H1 (cell line): ENCODE data around the gene ARMC5. TPM values are rescaled to one million over a fixed set of nuclear protein-coding genes. Genes with fewer than 3 reads are reported as not detected.

Experiments used
- BACH1 ChIP-seq: IDR thresholded peaks from 2 replicates; pipeline ENCODE4 v1.6.1; 2012; ENCODE audit warnings: low read length, improper control_type of control experiment
- BRCA1 ChIP-seq: IDR thresholded peaks from 2 replicates; pipeline ENCODE4 v1.6.1; 2012; ENCODE audit warnings: low read depth, low read length, improper control_type of control experiment
- CHD7 ChIP-seq: fragments of 300-600 bp; sonication (generic); IDR thresholded peaks from 2 replicates; pipeline ENCODE4 v1.7.1; 2012; ENCODE audit warnings: low read length, moderate library complexity, mild to moderate bottlenecking, inconsistent platforms; ENCODE audit not compliant: insufficient replicate concordance
- EGR1 ChIP-seq: IDR thresholded peaks from 2 replicates; pipeline ENCODE4 v1.6.1; 2011; ENCODE audit warnings: low read depth, low read length, borderline replicate concordance
- GABPA ChIP-seq: IDR thresholded peaks from 2 replicates; pipeline ENCODE4 v1.6.1; 2011; ENCODE audit warnings: mild to moderate bottlenecking, low read length, moderate library complexity, borderline replicate concordance; ENCODE audit not compliant: insufficient read depth
- GTF2F1 ChIP-seq: IDR thresholded peaks from 2 replicates; pipeline ENCODE4 v1.6.1; 2012; ENCODE audit warnings: low read depth, low read length, improper control_type of control experiment, borderline replicate concordance
- JUND ChIP-seq: IDR thresholded peaks from 2 replicates; pipeline ENCODE4 v1.6.1; 2011; ENCODE audit warnings: mild to moderate bottlenecking, improper control_type of control experiment, low read length
- NRF1 ChIP-seq: IDR thresholded peaks from 2 replicates; pipeline ENCODE4 v1.6.1; 2011; ENCODE audit warnings: mild to moderate bottlenecking, low read depth, low read length, improper control_type of control experiment
- SIN3A ChIP-seq, 2 experiments: IDR thresholded peaks in 1 of 2; conservative IDR thresholded peaks in 1 of 2; 2 replicates each; pipeline ENCODE4 v1.6.1; 2011 to 2012; ENCODE audit warnings: low read length in 2 of 2, improper control_type of control experiment in 1 of 2, low read depth in 1 of 2, mild to moderate bottlenecking in 1 of 2
- SIX5 ChIP-seq: IDR thresholded peaks from 2 replicates; pipeline ENCODE4 v1.6.1; 2011; ENCODE audit warnings: mild to moderate bottlenecking, low read depth, low read length
- SP2 ChIP-seq: IDR thresholded peaks from 2 replicates; pipeline ENCODE4 v1.6.1; 2012; ENCODE audit warnings: mild to moderate bottlenecking, low read length, inconsistent platforms
- TEAD4 ChIP-seq: IDR thresholded peaks from 2 replicates; pipeline ENCODE4 v1.6.1; 2012; ENCODE audit warnings: low read depth, low read length, inconsistent platforms, mixed read lengths
- polyA plus RNA-seq, 7 experiments: library from polyadenylated mRNA; depleted of rRNA in 3 of 7; stranded (reverse) in 5 of 7; unstranded in 2 of 7; fragments of >200 nt in 5 of 7; fragments of 200-250 nt in 2 of 7; gene quantifications; 1 replicate in 5 of 7; 2 replicates in 1 of 7; 4 replicates in 1 of 7; pipeline versions ENCODE4 v1.2.1 to v1.2.3, GENCODE V29; 2011 to 2013; ENCODE audit warnings: missing spikeins in 2 of 7, mixed read lengths in 2 of 7
- total RNA-seq: library from RNA; stranded (reverse); fragmentation: NEBNext Ultra II Directional; extraction: Animal tissue kit (Norgen Biotek cat#: 25700); gene quantifications from 2 replicates; pipeline ENCODE4 v1.2.1, GENCODE V29; 2021

The ARMC5 gene
- total and polyA plus RNA-seq, 2 of the 8 experiments (the other 6 are each of a cell fraction or from before 2014, with no cell fraction given) = 7.8 to 8.7 TPM

GRCh38 chr16:31491778-31492418 is 32.6 kb downstream of the ARMC5 start (continued):
- TF ChIP-seq CHD7 = no peak
- no peak for TF ChIP-seq BRCA1
- TF ChIP-seq GTF2F1 = no peak
- TF ChIP-seq EGR1 = no peak
- TF ChIP-seq NRF1 = no peak
- TF ChIP-seq SIX5 = no peak
- TF ChIP-seq SIN3A (conservative IDR thresholded peaks at IDR 0.05 in 1 of 2, IDR thresholded peaks at IDR 0.05 in 1 of 2; ENCODE audit: low read depth in 1 of 2, low read length in 2 of 2) = no peak
- TF ChIP-seq BACH1 = no peak
- no peak for TF ChIP-seq GABPA
- no peak for TF ChIP-seq JUND
- TF ChIP-seq TEAD4 = no peak
- no peak for TF ChIP-seq SP2
